Measurements from ENCODE around the gene CDH13.

- TF ChIP-seq CTCF (IDR thresholded peaks at IDR 0.05; ENCODE audit: borderline replicate concordance, extremely low read depth, low read length, poor library complexity, severe bottlenecking) (no peak), EZH2 (IDR thresholded peaks at IDR 0.05; ENCODE audit: borderline replicate concordance, low read depth, low read length, severe bottlenecking) (no peak)
Measured at GRCh38 chr16:83338138-83338537, 711.4 kb downstream of the CDH13 start.
